ENCODE results near the gene DNAH10. TPM values are rescaled to one million over a fixed set of nuclear protein-coding genes. Genes with fewer than 3 reads are reported as not detected.
"Not testable (repeated sequence)": the region's sequence is repeated elsewhere in the genome, so short reads cannot be mapped to it uniquely, and the experiment has no call there.

Gene DNAH10
- total RNA-seq, 2 experiments from 2014 or later = 0.11 to 0.19 TPM

DNA sequence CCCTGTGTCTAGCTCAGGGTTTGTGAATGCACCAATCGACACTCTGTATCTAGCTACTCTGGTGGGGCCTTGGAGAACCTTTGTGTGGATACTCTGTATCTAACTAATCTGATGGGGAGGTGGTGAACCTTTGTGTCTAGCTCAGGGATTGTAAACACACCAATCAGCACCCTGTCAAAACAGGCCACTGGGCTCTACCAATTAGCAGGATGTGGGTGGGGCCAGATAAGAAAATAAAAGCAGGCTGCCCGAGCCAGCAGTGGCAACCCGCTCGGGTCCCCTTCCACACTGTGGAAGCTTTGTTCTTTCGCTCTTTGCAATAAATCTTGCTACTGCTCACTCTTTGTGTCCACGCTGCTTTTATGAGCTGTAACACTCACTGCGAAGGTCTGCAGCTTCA, 185.4 kb downstream of the DNAH10 start:
- H3K9me3 ChIP-seq (ENCODE audit: low read length); H3K27ac ChIP-seq (ENCODE audit: low read depth, low read length, poor library complexity, severe bottlenecking); H3K9me2 ChIP-seq (ENCODE audit: insufficient read depth, low read length); BruUV-seq (replicated peaks); H3K79me2 ChIP-seq (ENCODE audit: insufficient read depth, low read depth, low read length); H3K4me2 ChIP-seq (ENCODE audit: low read length); CTCF ChIA-PET (ENCODE audit: unreplicated experiment); H2AFZ ChIP-seq (ENCODE audit: low read length); intact Hi-C loops (cut with micrococcal nuclease; ENCODE audit: unreplicated experiment); H4K20me1 ChIP-seq (ENCODE audit: insufficient read depth, low read length); H3K36me3 ChIP-seq (ENCODE audit: insufficient read depth, low read length); POLR2A ChIA-PET; H3K4me1 ChIP-seq (ENCODE audit: insufficient read depth, low read length, poor library complexity, severe bottlenecking); H3K4me3 ChIP-seq (ENCODE audit: low read depth, low read length, poor library complexity, severe bottlenecking); DNase-seq (ENCODE audit: low spot score): not testable (repeated sequence)

DNA sequence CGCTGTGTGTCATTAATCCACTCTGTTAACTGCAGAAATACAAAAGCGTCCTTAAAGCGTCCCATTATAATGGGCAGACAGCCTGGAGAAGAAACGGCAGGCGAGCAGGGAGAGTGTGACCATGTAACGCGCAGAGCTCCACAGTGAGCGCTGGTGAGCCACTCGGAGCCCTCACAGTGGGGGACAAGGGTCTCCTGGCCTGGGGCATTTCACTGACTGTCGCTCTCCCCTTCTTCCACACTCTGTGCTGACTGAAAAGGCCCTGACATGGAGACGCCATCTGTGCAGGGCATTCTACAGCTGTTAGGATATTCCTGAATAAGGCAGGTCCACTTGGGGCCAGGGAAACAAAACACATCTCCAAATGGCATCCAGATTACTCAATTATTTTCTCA, 186.3 kb downstream of the DNAH10 start:
- CTCF ChIA-PET (ENCODE audit: unreplicated experiment) = no interaction called here
- no peak for DNase-seq (ENCODE audit: low spot score)
- no TSS peak for BruUV-seq (replicated peaks)
- POLR2A ChIA-PET = no interaction called here
- Histone ChIP-seq H3K4me3 (ENCODE audit: low read depth, low read length, poor library complexity, severe bottlenecking) (no peak overlapping the region), H3K9me2 (ENCODE audit: insufficient read depth, low read length) (no peaks in the 10 kb centered on the region), H3K4me2 (ENCODE audit: low read length) (no peak overlapping the region), H3K27ac (ENCODE audit: low read depth, low read length, poor library complexity, severe bottlenecking) (no peak overlapping the region), H3K9me3 (ENCODE audit: low read length) (no peaks in the 10 kb centered on the region), H3K36me3 (ENCODE audit: insufficient read depth, low read length) (no peaks in the 10 kb centered on the region), H4K20me1 (ENCODE audit: insufficient read depth, low read length) (no peaks in the 10 kb centered on the region), H3K4me1 (ENCODE audit: insufficient read depth, low read length, poor library complexity, severe bottlenecking) (no peaks in the 10 kb centered on the region), H2AFZ (ENCODE audit: low read length) (no peak overlapping the region), H3K79me2 (ENCODE audit: insufficient read depth, low read depth, low read length) (no peaks in the 10 kb centered on the region)
- TF ChIP-seq, protein P1, sequence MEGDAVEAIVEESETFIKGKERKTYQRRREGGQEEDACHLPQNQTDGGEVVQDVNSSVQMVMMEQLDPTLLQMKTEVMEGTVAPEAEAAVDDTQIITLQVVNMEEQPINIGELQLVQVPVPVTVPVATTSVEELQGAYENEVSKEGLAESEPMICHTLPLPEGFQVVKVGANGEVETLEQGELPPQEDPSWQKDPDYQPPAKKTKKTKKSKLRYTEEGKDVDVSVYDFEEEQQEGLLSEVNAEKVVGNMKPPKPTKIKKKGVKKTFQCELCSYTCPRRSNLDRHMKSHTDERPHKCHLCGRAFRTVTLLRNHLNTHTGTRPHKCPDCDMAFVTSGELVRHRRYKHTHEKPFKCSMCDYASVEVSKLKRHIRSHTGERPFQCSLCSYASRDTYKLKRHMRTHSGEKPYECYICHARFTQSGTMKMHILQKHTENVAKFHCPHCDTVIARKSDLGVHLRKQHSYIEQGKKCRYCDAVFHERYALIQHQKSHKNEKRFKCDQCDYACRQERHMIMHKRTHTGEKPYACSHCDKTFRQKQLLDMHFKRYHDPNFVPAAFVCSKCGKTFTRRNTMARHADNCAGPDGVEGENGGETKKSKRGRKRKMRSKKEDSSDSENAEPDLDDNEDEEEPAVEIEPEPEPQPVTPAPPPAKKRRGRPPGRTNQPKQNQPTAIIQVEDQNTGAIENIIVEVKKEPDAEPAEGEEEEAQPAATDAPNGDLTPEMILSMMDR (conservative IDR thresholded peaks at IDR 0.05; ENCODE audit: low read length) = no peak
- TF ChIP-seq EZH2phosphoT487 (IDR thresholded peaks at IDR 0.05; ENCODE audit: borderline replicate concordance, low read depth, low read length) = no peak
- intact Hi-C loops (cut with micrococcal nuclease; ENCODE audit: unreplicated experiment) = no loop called here

DNA sequence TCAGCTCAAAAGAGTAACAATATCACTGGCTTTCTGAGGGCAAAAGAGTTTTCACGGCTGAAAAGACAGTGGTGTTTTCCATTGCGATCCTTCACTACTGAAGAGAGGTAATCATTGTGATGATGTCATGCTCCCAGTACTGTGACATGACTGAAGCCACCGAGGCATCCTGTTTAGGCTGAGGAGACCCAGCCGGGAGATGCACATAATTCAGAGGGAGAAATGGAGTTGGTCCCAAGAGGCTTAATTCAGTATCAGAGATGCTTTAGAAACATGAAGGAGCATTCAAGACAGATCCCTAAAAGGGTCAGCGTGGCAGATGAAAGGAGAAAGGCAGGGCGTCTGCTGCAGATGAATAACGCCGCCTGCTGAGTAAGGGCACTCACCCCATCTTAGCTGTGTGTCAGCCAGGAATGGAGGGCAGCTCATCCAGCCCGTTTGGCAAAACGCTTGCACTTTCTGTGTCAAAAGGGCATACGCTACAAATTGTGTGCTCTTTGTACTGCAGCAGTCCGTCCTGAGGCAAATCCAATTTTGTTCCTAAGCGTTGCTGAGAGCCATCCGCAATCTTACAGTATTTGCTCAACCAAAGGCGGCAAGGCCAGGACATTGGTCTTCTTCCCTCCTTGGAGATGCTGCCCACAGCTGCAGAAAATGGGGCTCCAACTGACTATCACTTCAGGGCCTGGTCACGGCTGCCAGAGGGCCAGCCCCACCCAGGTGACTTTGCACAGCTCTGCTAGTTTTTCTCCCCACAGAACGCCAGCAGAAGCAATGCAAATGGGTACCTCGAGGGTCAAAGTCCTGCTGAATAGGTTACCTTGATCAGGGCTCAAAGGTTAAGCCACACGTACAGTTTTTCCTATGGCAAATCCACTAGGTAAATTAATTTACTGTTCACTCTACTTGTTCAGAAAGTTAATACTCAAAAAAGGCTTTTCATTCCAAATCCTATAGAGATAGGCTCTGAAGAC, 187.0 kb downstream of the DNAH10 start:
- BruUV-seq (replicated peaks) = no TSS peak
- H3K9me2 ChIP-seq (ENCODE audit: insufficient read depth, low read length) = no peaks in the 10 kb centered on the region
- no peaks in the 10 kb centered on the region for H3K9me3 ChIP-seq (ENCODE audit: low read length)
- ChIA-PET POLR2A (interaction anchor here (0.6 to 0.7 kb wide), 2 partner anchors 11 to 280 kb away, joined by 3 read pairs; no protein-coding TSS in a partner anchor), CTCF (ENCODE audit: unreplicated experiment) (no interaction called here)
- H3K79me2 ChIP-seq (ENCODE audit: insufficient read depth, low read depth, low read length) = no peaks in the 10 kb centered on the region
- no peak overlapping the region for H2AFZ ChIP-seq (ENCODE audit: low read length)
- no peaks in the 10 kb centered on the region for H3K36me3 ChIP-seq (ENCODE audit: insufficient read depth, low read length)
- H3K27ac ChIP-seq (ENCODE audit: low read depth, low read length, poor library complexity, severe bottlenecking) = no peak overlapping the region
- no peaks in the 10 kb centered on the region for H4K20me1 ChIP-seq (ENCODE audit: insufficient read depth, low read length)
- intact Hi-C loops (cut with micrococcal nuclease; ENCODE audit: unreplicated experiment) = no loop called here
- H3K4me1 ChIP-seq (ENCODE audit: insufficient read depth, low read length, poor library complexity, severe bottlenecking) = no peaks in the 10 kb centered on the region
- no peak overlapping the region for H3K4me2 ChIP-seq (ENCODE audit: low read length)
- no peak for DNase-seq (ENCODE audit: low spot score)
- no peak overlapping the region for H3K4me3 ChIP-seq (ENCODE audit: low read depth, low read length, poor library complexity, severe bottlenecking)
- TF ChIP-seq, protein P1 (conservative IDR thresholded peaks at IDR 0.05; ENCODE audit: low read length) = no peak
- no peak for TF ChIP-seq EZH2phosphoT487 (IDR thresholded peaks at IDR 0.05; ENCODE audit: borderline replicate concordance, low read depth, low read length)
